ENCODE data around the gene STN1. TPM values are rescaled to one million over a fixed set of nuclear protein-coding genes. Genes with fewer than 3 reads are reported as not detected.

STN1 gene
- 33.0 and 75.1 TPM in 2 replicates for total RNA-seq (ENCODE audit: low replicate concordance)
- long read RNA-seq, transcript STN1-202 (9 exons, 1,311 nt): major isoform, 165 of 360 reads
- long read RNA-seq, transcript STN1-203 (11 exons, 1,414 nt): minor isoform, 14 of 360 reads
- long read RNA-seq, transcript STN1-201 (10 exons, 1,417 nt): minor isoform, 112 of 360 reads
- long read RNA-seq, partial matches to known transcripts: 32 of 360 reads
- long read RNA-seq, other reads (novel, unspliced or antisense): 37 of 360 reads

GRCh38 chr10:103918053-103918846 is at the start of gene STN1:
STN1 (minus strand) TSS chr10:103918184; CDS start chr10:103917594, 590 bp downstream.
- H3K4me3 Mint-ChIP-seq: peak within 1 kb of the TSS; percentile 98
- peak; percentile 96 for DNase-seq (ENCODE audit: extremely low spot score, unreplicated experiment)
- no peaks in the 10 kb centered on the region for H3K27me3 Mint-ChIP-seq
- H3K27ac Mint-ChIP-seq: peak within 1 kb of the TSS; percentile 96
- H3K9me3 Mint-ChIP-seq: no peaks in the 10 kb centered on the region
- peak; percentile 60 for TF ChIP-seq CTCF (conservative IDR thresholded peaks at IDR 0.05)
- H3K4me1 Mint-ChIP-seq (ENCODE audit: unreplicated experiment): peaks cover 17% of the 10 kb centered on the region
- H3K36me3 Mint-ChIP-seq: peaks cover 12% of the 10 kb centered on the region

GRCh38 chr10:103967448-103968071 is 49.6 kb upstream of the STN1 start:
- Mint-ChIP-seq H3K4me1 (ENCODE audit: unreplicated experiment) (peaks cover 18% of the 10 kb centered on the region), H3K36me3 (peaks cover 8% of the 10 kb centered on the region), H3K9me3 (no peaks in the 10 kb centered on the region), H3K27me3 (no peaks in the 10 kb centered on the region), H3K27ac (peak overlapping the region; percentile 92), H3K4me3 (peak overlapping the region; percentile 98)
- TF ChIP-seq CTCF (conservative IDR thresholded peaks at IDR 0.05): peak; percentile 19
- DNase-seq (ENCODE audit: extremely low spot score, unreplicated experiment): no peak

GRCh38 chr10:103966671-103967447 is 48.9 kb upstream of the STN1 start, which contains the start of gene SLK:
SLK (plus strand) TSS chr10:103967140; CDS start chr10:103967746, 606 bp downstream.
- H3K36me3 Mint-ChIP-seq: peaks cover 4% of the 10 kb centered on the region
- peak within 1 kb of the TSS; percentile 99 for H3K4me3 Mint-ChIP-seq
- H3K27me3 Mint-ChIP-seq: no peaks in the 10 kb centered on the region
- H3K9me3 Mint-ChIP-seq: no peaks in the 10 kb centered on the region
- H3K27ac Mint-ChIP-seq: peak within 1 kb of the TSS; percentile 96
- DNase-seq (ENCODE audit: extremely low spot score, unreplicated experiment): peak; percentile 90
- H3K4me1 Mint-ChIP-seq (ENCODE audit: unreplicated experiment): peaks cover 18% of the 10 kb centered on the region
- no peak for TF ChIP-seq CTCF (conservative IDR thresholded peaks at IDR 0.05)

GRCh38 chr10:103960103-103960502 is 42.1 kb upstream of the STN1 start:
- no peaks in the 10 kb centered on the region for H3K9me3 Mint-ChIP-seq
- H3K27ac Mint-ChIP-seq: no peak overlapping the region
- DNase-seq (ENCODE audit: extremely low spot score, unreplicated experiment): no peak
- no peaks in the 10 kb centered on the region for H3K36me3 Mint-ChIP-seq
- H3K4me3 Mint-ChIP-seq: no peak overlapping the region
- TF ChIP-seq CTCF (conservative IDR thresholded peaks at IDR 0.05): no peak
- H3K27me3 Mint-ChIP-seq: no peaks in the 10 kb centered on the region
- no peaks in the 10 kb centered on the region for H3K4me1 Mint-ChIP-seq (ENCODE audit: unreplicated experiment)

GRCh38 chr10:103958996-103959395 is 41.0 kb upstream of the STN1 start:
- Mint-ChIP-seq H3K27me3 (no peaks in the 10 kb centered on the region), H3K36me3 (peaks cover 3% of the 10 kb centered on the region), H3K9me3 (peaks cover 6% of the 10 kb centered on the region), H3K4me1 (ENCODE audit: unreplicated experiment) (no peaks in the 10 kb centered on the region), H3K4me3 (no peak overlapping the region), H3K27ac (no peak overlapping the region)
- no peak for DNase-seq (ENCODE audit: extremely low spot score, unreplicated experiment)
- no peak for TF ChIP-seq CTCF (conservative IDR thresholded peaks at IDR 0.05)
